ENCODE measurements around the gene AMIGO1. TPM values are rescaled to one million over a fixed set of nuclear protein-coding genes. Genes with fewer than 3 reads are reported as not detected.

AMIGO1 gene
- total RNA-seq, 1 experiment from 2014 or later = 0.10 TPM

GRCh38 chr1:109491372-109491771, 18.2 kb downstream of the AMIGO1 start:
- Histone ChIP-seq H3K9me3 (ENCODE audit: control insufficient read depth in 1 of 2, insufficient read depth in 1 of 2, low read depth in 1 of 2, low read length in 2 of 2) (no peaks in the 10 kb centered on the region), H3K36me3 (ENCODE audit: control insufficient read depth in 1 of 2, insufficient read depth in 2 of 2, low read length in 2 of 2) (0 out of 4 replicates have a peak, but pooled peaks cover 0 to 4% of the 10 kb centered on the region in 2 experiments), H3K27me3 (ENCODE audit: insufficient read depth, low read length) (no peaks in the 10 kb centered on the region), H4K20me1 (ENCODE audit: insufficient read depth) (no peaks in the 10 kb centered on the region), H2AFZ (ENCODE audit: low read depth, low read length, poor library complexity, severe bottlenecking) (no peak overlapping the region), H3K4me3 (replicated peaks in 1 of 2; ENCODE audit: low read depth in 1 of 2, low read length in 2 of 2) (no peak overlapping the region), H3K9me2 (ENCODE audit: insufficient read depth) (no peaks in the 10 kb centered on the region), H3K4me1 (ENCODE audit: control insufficient read depth in 1 of 2, insufficient read depth in 2 of 2, low read length in 2 of 2) (peaks cover 10 to 14% of the 10 kb centered on the region in 2 experiments; a peak in 2 of 4 replicates), H3K9ac (ENCODE audit: low read length) (no peak overlapping the region), H3K4me2 (ENCODE audit: low read length) (no peak overlapping the region), H3K79me2 (ENCODE audit: insufficient read depth, low read length) (no peaks in the 10 kb centered on the region; the same call in 1 of the 2 replicates), H3K27ac (ENCODE audit: low read depth, low read length) (no peak overlapping the region)
- ChIA-PET POLR2A (interaction anchor here (1.1 kb wide), 1 partner anchor 40 kb away, joined by 3 read pairs; no protein-coding TSS in a partner anchor), RAD21 (ENCODE audit: low non-redundant PET in 1 of 2, low total read pairs in 2 of 2, uncharacterized antibody in 2 of 2, unreplicated experiment in 2 of 2) (interaction anchor here in 1 of 2 experiments (1.6 kb wide), 1 partner anchor 41 kb away, joined by 5 read pairs; no protein-coding TSS in a partner anchor), CTCF (interaction anchor here (0.7 to 7.1 kb wide), 8 partner anchors 18 to 209 kb away, joined by 3 to 146 read pairs (median 4); partner anchors contain the start of genes GNAI3 and PSRC1)
- DNase-seq (ENCODE audit: low read depth, low spot score) (no peak), ATAC-seq (no peak)
- intact Hi-C loops (cut with micrococcal nuclease) = no loop called here
- no TSS peak for BruUV-seq (replicated peaks)
- no peak for TF ChIP-seq YY1 (IDR thresholded peaks at IDR 0.05; ENCODE audit: extremely low read depth, insufficient replicate concordance, low read depth, low read length)
- no peak for TF ChIP-seq SRF (IDR thresholded peaks at IDR 0.05; ENCODE audit: low read depth)
- TF ChIP-seq SIN3A (IDR thresholded peaks at IDR 0.05; ENCODE audit: low read depth) = no peak
- TF ChIP-seq CEBPB (IDR thresholded peaks at IDR 0.05; ENCODE audit: low read depth) = no peak
- no peak for TF ChIP-seq SP1 (IDR thresholded peaks at IDR 0.05; ENCODE audit: low read depth)
- TF ChIP-seq MAX (IDR thresholded peaks at IDR 0.05) = no peak
- no peak for TF ChIP-seq ZFX (IDR thresholded peaks at IDR 0.05)
- no peak for TF ChIP-seq POLR2A (IDR thresholded peaks at IDR 0.05; ENCODE audit: borderline replicate concordance, extremely low read depth, insufficient read depth, insufficient read length)
- TF ChIP-seq POLR2AphosphoS5 (IDR thresholded peaks at IDR 0.05; ENCODE audit: low read depth, low read length) = no peak
- TF ChIP-seq EZH2 (IDR thresholded peaks at IDR 0.05) = no peak
- no peak for TF ChIP-seq EGR1 (IDR thresholded peaks at IDR 0.05; ENCODE audit: low read depth)
- no peak for TF ChIP-seq RAD21 (IDR thresholded peaks at IDR 0.05; ENCODE audit: low read depth)
- no peak for TF ChIP-seq CBX3 (IDR thresholded peaks at IDR 0.05; ENCODE audit: low read depth)
- TF ChIP-seq FOSL1 (IDR thresholded peaks at IDR 0.05; ENCODE audit: low read depth) = no peak
- no peak for TF ChIP-seq JUND (IDR thresholded peaks at IDR 0.05)
